SH-SY5Y (cell line): ENCODE data around the gene SRPK3.

Experiments used
- GATA2 ChIP-seq: IDR thresholded peaks from 2 replicates; pipeline ENCODE4 v1.6.1; 2011; ENCODE audit warnings: mild to moderate bottlenecking, low read depth, low read length
- GATA3 ChIP-seq: IDR thresholded peaks from 2 replicates; pipeline ENCODE4 v1.6.1; 2011; ENCODE audit warnings: low read depth, mild to moderate bottlenecking, low read length, moderate library complexity

GRCh38 chrX:153772316-153773217 is 8.3 kb upstream of the SRPK3 start:
- TF ChIP-seq GATA2, result no peak
- TF ChIP-seq GATA3, result no peak
